ENCODE measurements around the gene ZNF280C.

The ZNF280C gene, protein sequence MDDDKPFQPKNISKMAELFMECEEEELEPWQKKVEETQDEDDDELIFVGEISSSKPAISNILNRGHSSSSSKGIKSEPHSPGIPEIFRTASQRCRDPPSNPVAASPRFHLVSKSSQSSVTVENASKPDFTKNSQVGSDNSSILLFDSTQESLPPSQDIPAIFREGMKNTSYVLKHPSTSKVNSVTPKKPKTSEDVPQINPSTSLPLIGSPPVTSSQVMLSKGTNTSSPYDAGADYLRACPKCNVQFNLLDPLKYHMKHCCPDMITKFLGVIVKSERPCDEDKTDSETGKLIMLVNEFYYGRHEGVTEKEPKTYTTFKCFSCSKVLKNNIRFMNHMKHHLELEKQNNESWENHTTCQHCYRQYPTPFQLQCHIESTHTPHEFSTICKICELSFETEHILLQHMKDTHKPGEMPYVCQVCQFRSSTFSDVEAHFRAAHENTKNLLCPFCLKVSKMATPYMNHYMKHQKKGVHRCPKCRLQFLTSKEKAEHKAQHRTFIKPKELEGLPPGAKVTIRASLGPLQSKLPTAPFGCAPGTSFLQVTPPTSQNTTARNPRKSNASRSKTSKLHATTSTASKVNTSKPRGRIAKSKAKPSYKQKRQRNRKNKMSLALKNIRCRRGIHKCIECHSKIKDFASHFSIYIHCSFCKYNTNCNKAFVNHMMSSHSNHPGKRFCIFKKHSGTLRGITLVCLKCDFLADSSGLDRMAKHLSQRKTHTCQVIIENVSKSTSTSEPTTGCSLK

GRCh38 chrX:130268449-130269170 is at the start of gene ZNF280C:
ZNF280C (minus strand) TSS chrX:130268899; CDS start chrX:130260449, 8,450 bp downstream.
- peak; percentile 6 for TF ChIP-seq CTCF (IDR thresholded peaks at IDR 0.05; ENCODE audit: insufficient read depth, missing control alignments)
- DNase-seq (ENCODE audit: insufficient read length, low spot score): peak; percentile 37
- peak; percentile 88 for FAIRE-seq

GRCh38 chrX:130304587-130305368 is 36.1 kb upstream of the ZNF280C start:
- DNase-seq (ENCODE audit: insufficient read length, low spot score) (no peak), FAIRE-seq (no peak)
- TF ChIP-seq CTCF (IDR thresholded peaks at IDR 0.05; ENCODE audit: insufficient read depth, missing control alignments): no peak

GRCh38 chrX:130301977-130302376 is 33.3 kb upstream of the ZNF280C start:
- FAIRE-seq (no peak), DNase-seq (ENCODE audit: insufficient read length, low spot score) (no peak)
- no peak for TF ChIP-seq CTCF (IDR thresholded peaks at IDR 0.05; ENCODE audit: insufficient read depth, missing control alignments)

DNA sequence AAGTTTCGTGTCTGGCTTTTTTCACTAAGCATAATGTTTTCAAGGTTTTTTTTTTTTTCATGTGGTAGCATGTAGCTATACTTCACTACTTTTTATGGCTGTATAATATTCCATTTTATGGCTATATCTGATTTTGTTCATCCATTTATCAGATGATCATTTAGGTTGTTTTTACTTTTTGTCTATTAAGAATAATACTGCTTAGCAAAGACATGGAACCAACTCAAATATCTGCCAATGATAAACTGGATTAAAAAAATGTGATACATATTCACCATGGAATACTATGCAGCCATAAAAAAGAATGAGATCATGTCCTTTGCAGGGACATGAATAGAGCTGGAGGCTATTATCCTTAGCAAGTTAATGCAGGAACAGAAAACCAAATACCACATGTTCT is 32.7 kb upstream of the ZNF280C start:
- DNase-seq (ENCODE audit: insufficient read length, low spot score): no peak
- no peak for FAIRE-seq
- TF ChIP-seq CTCF (IDR thresholded peaks at IDR 0.05; ENCODE audit: insufficient read depth, missing control alignments): no peak

GRCh38 chrX:130300010-130300282 is 31.2 kb upstream of the ZNF280C start:
- DNase-seq (ENCODE audit: insufficient read length, low spot score): no peak
- no peak for TF ChIP-seq CTCF (IDR thresholded peaks at IDR 0.05; ENCODE audit: insufficient read depth, missing control alignments)
- no peak for FAIRE-seq

- DNase-seq (ENCODE audit: insufficient read length, low spot score) (no peak), FAIRE-seq (no peak)
- no peak for TF ChIP-seq CTCF (IDR thresholded peaks at IDR 0.05; ENCODE audit: insufficient read depth, missing control alignments)
These were observed 30.7 kb upstream of the ZNF280C start for GRCh38 chrX:130299279-130300009.

Measured in D721Med (cell line).